ENCODE results near the gene PNPLA7.

Gene PNPLA7

GRCh38 chr9:137479892-137480685 is 70.1 kb downstream of the PNPLA7 start:
- no peak for DNase-seq
- Histone ChIP-seq H3K27ac (ENCODE audit: insufficient read depth, low read length, poor library complexity, severe bottlenecking) (no peak overlapping the region), H3K4me3 (ENCODE audit: insufficient read depth, low read depth, low read length, poor library complexity, severe bottlenecking) (no peak overlapping the region), H3K9me3 (ENCODE audit: control insufficient read depth, low read length) (peaks cover 4% of the 10 kb centered on the region), H3K36me3 (ENCODE audit: control insufficient read depth, insufficient read depth, low read length) (no peaks in the 10 kb centered on the region), H3K4me1 (ENCODE audit: control insufficient read depth, insufficient read depth, low read length, poor library complexity, severe bottlenecking) (no peaks in the 10 kb centered on the region), H3K27me3 (replicated peaks; ENCODE audit: control insufficient read depth, insufficient read depth, low read length, poor library complexity, severe bottlenecking) (no peaks in the 10 kb centered on the region)

- Histone ChIP-seq H3K36me3 (ENCODE audit: control insufficient read depth, insufficient read depth, low read length) (no peaks in the 10 kb centered on the region), H3K27me3 (replicated peaks; ENCODE audit: control insufficient read depth, insufficient read depth, low read length, poor library complexity, severe bottlenecking) (no peaks in the 10 kb centered on the region), H3K4me3 (ENCODE audit: insufficient read depth, low read depth, low read length, poor library complexity, severe bottlenecking) (no peak overlapping the region), H3K4me1 (ENCODE audit: control insufficient read depth, insufficient read depth, low read length, poor library complexity, severe bottlenecking) (no peaks in the 10 kb centered on the region), H3K27ac (ENCODE audit: insufficient read depth, low read length, poor library complexity, severe bottlenecking) (no peak overlapping the region), H3K9me3 (ENCODE audit: control insufficient read depth, low read length) (peaks cover 4% of the 10 kb centered on the region)
- DNase-seq: no peak
Measured at GRCh38 chr9:137478962-137479861, 71.0 kb downstream of the PNPLA7 start.

- Histone ChIP-seq H3K27ac (ENCODE audit: insufficient read depth, low read length, poor library complexity, severe bottlenecking) (no peak overlapping the region), H3K4me1 (ENCODE audit: control insufficient read depth, insufficient read depth, low read length, poor library complexity, severe bottlenecking) (no peaks in the 10 kb centered on the region), H3K9me3 (ENCODE audit: control insufficient read depth, low read length) (peaks cover 4% of the 10 kb centered on the region), H3K36me3 (ENCODE audit: control insufficient read depth, insufficient read depth, low read length) (no peaks in the 10 kb centered on the region), H3K27me3 (replicated peaks; ENCODE audit: control insufficient read depth, insufficient read depth, low read length, poor library complexity, severe bottlenecking) (no peaks in the 10 kb centered on the region), H3K4me3 (ENCODE audit: insufficient read depth, low read depth, low read length, poor library complexity, severe bottlenecking) (no peak overlapping the region)
- no peak for DNase-seq
Measured at GRCh38 chr9:137478613-137478961, 71.6 kb downstream of the PNPLA7 start.

- no peaks in the 10 kb centered on the region for H3K27me3 ChIP-seq (replicated peaks; ENCODE audit: control insufficient read depth, insufficient read depth, low read length, poor library complexity, severe bottlenecking)
- H3K27ac ChIP-seq (ENCODE audit: insufficient read depth, low read length, poor library complexity, severe bottlenecking): no peak overlapping the region
- DNase-seq: no peak
- peaks cover 4% of the 10 kb centered on the region for H3K9me3 ChIP-seq (ENCODE audit: control insufficient read depth, low read length)
- no peaks in the 10 kb centered on the region for H3K4me1 ChIP-seq (ENCODE audit: control insufficient read depth, insufficient read depth, low read length, poor library complexity, severe bottlenecking)
- H3K36me3 ChIP-seq (ENCODE audit: control insufficient read depth, insufficient read depth, low read length): no peaks in the 10 kb centered on the region
- no peak overlapping the region for H3K4me3 ChIP-seq (ENCODE audit: insufficient read depth, low read depth, low read length, poor library complexity, severe bottlenecking)
Measured at GRCh38 chr9:137477778-137478612, 72.2 kb downstream of the PNPLA7 start.

GRCh38 chr9:137476856-137477255 is 73.3 kb downstream of the PNPLA7 start:
- no peak for DNase-seq
- Histone ChIP-seq H3K36me3 (ENCODE audit: control insufficient read depth, insufficient read depth, low read length) (no peaks in the 10 kb centered on the region), H3K27ac (ENCODE audit: insufficient read depth, low read length, poor library complexity, severe bottlenecking) (no peak overlapping the region), H3K27me3 (replicated peaks; ENCODE audit: control insufficient read depth, insufficient read depth, low read length, poor library complexity, severe bottlenecking) (no peaks in the 10 kb centered on the region), H3K4me3 (ENCODE audit: insufficient read depth, low read depth, low read length, poor library complexity, severe bottlenecking) (no peak overlapping the region), H3K4me1 (ENCODE audit: control insufficient read depth, insufficient read depth, low read length, poor library complexity, severe bottlenecking) (no peaks in the 10 kb centered on the region), H3K9me3 (ENCODE audit: control insufficient read depth, low read length) (peaks cover 4% of the 10 kb centered on the region)

GRCh38 chr9:137475666-137476065 is 74.5 kb downstream of the PNPLA7 start:
- no peaks in the 10 kb centered on the region for H3K27me3 ChIP-seq (replicated peaks; ENCODE audit: control insufficient read depth, insufficient read depth, low read length, poor library complexity, severe bottlenecking)
- H3K4me1 ChIP-seq (ENCODE audit: control insufficient read depth, insufficient read depth, low read length, poor library complexity, severe bottlenecking): no peaks in the 10 kb centered on the region

GRCh38 chr9:137474271-137474670 is 75.9 kb downstream of the PNPLA7 start:
- Histone ChIP-seq H3K27me3 (replicated peaks; ENCODE audit: control insufficient read depth, insufficient read depth, low read length, poor library complexity, severe bottlenecking) (no peaks in the 10 kb centered on the region), H3K4me1 (ENCODE audit: control insufficient read depth, insufficient read depth, low read length, poor library complexity, severe bottlenecking) (no peaks in the 10 kb centered on the region), H3K36me3 (ENCODE audit: control insufficient read depth, insufficient read depth, low read length) (no peaks in the 10 kb centered on the region), H3K9me3 (ENCODE audit: control insufficient read depth, low read length) (peaks cover 4% of the 10 kb centered on the region), H3K27ac (ENCODE audit: insufficient read depth, low read length, poor library complexity, severe bottlenecking) (no peak overlapping the region), H3K4me3 (ENCODE audit: insufficient read depth, low read depth, low read length, poor library complexity, severe bottlenecking) (no peak overlapping the region)
- DNase-seq: no peak

More at GRCh38 chr9:137475666-137476065, 74.5 kb downstream of the PNPLA7 start:
- no peak overlapping the region for H3K4me3 ChIP-seq (ENCODE audit: insufficient read depth, low read depth, low read length, poor library complexity, severe bottlenecking)
- H3K9me3 ChIP-seq (ENCODE audit: control insufficient read depth, low read length): peaks cover 4% of the 10 kb centered on the region
- DNase-seq: no peak
- H3K36me3 ChIP-seq (ENCODE audit: control insufficient read depth, insufficient read depth, low read length): no peaks in the 10 kb centered on the region
- no peak overlapping the region for H3K27ac ChIP-seq (ENCODE audit: insufficient read depth, low read length, poor library complexity, severe bottlenecking)

GRCh38 chr9:137470785-137471184 is 79.4 kb downstream of the PNPLA7 start:
- Histone ChIP-seq H3K4me3 (ENCODE audit: insufficient read depth, low read depth, low read length, poor library complexity, severe bottlenecking) (no peak overlapping the region), H3K36me3 (ENCODE audit: control insufficient read depth, insufficient read depth, low read length) (no peaks in the 10 kb centered on the region), H3K27me3 (replicated peaks; ENCODE audit: control insufficient read depth, insufficient read depth, low read length, poor library complexity, severe bottlenecking) (no peaks in the 10 kb centered on the region), H3K27ac (ENCODE audit: insufficient read depth, low read length, poor library complexity, severe bottlenecking) (no peak overlapping the region), H3K4me1 (ENCODE audit: control insufficient read depth, insufficient read depth, low read length, poor library complexity, severe bottlenecking) (no peaks in the 10 kb centered on the region), H3K9me3 (ENCODE audit: control insufficient read depth, low read length) (peaks cover under 1% of the 10 kb centered on the region)
- no peak for DNase-seq

GRCh38 chr9:137467896-137468295 is 82.3 kb downstream of the PNPLA7 start:
- DNase-seq: no peak
- Histone ChIP-seq H3K27me3 (replicated peaks; ENCODE audit: control insufficient read depth, insufficient read depth, low read length, poor library complexity, severe bottlenecking) (no peaks in the 10 kb centered on the region), H3K27ac (ENCODE audit: insufficient read depth, low read length, poor library complexity, severe bottlenecking) (no peak overlapping the region), H3K4me1 (ENCODE audit: control insufficient read depth, insufficient read depth, low read length, poor library complexity, severe bottlenecking) (peaks cover 3% of the 10 kb centered on the region), H3K4me3 (ENCODE audit: insufficient read depth, low read depth, low read length, poor library complexity, severe bottlenecking) (no peak overlapping the region), H3K9me3 (ENCODE audit: control insufficient read depth, low read length) (no peaks in the 10 kb centered on the region), H3K36me3 (ENCODE audit: control insufficient read depth, insufficient read depth, low read length) (no peaks in the 10 kb centered on the region)
